HFFc6 (cell line): Measurements from ENCODE around the gene DENND5B. TPM values are rescaled to one million over a fixed set of nuclear protein-coding genes. Genes with fewer than 3 reads are reported as not detected.
A peak's percentile ranks its signal among the peaks of the same experiment; 100 is the strongest.

ENCODE experiments used
- DNase-seq: peaks from one replicate; pipeline ENCODE4 v3.0.0-alpha.2; 2018
- H3K27ac Mint-ChIP-seq: 2 replicates; pipeline ENCODE4 v1.8.0; 2020; ENCODE audit warnings: mild to moderate bottlenecking, mixed read lengths
- H3K27me3 Mint-ChIP-seq: 2 replicates; pipeline ENCODE4 v1.8.0; 2021; ENCODE audit warnings: mild to moderate bottlenecking, moderate library complexity, mixed read lengths; ENCODE audit not compliant: insufficient read depth
- H3K36me3 Mint-ChIP-seq: 2 replicates; pipeline ENCODE4 v1.8.0; 2021; ENCODE audit warnings: low read depth, mixed read lengths
- H3K4me1 Mint-ChIP-seq: 2 replicates; pipeline ENCODE4 v1.8.0; 2020; ENCODE audit warnings: low read depth, mixed read lengths
- H3K4me3 Mint-ChIP-seq: 2 replicates; pipeline ENCODE4 v1.8.0; 2020; ENCODE audit warnings: mild to moderate bottlenecking, moderate library complexity, mixed read lengths
- H3K9me3 Mint-ChIP-seq: 2 replicates; pipeline ENCODE4 v1.8.0; 2020; ENCODE audit warnings: mild to moderate bottlenecking, mixed read lengths
- CTCF ChIP-seq: fragments of 200-600 bp; sonication (generic); IDR thresholded peaks from 2 replicates; pipeline ENCODE4 v1.5.0; 2021; ENCODE audit warnings: antibody characterized with exemption, mild to moderate bottlenecking
- total RNA-seq, 6 experiments: library from RNA; stranded (reverse); fragmentation: NEBNext Ultra II Directional; extraction: Animal tissue kit (Norgen Biotek cat#: 25700); gene quantifications; 2 replicates in 1 of 6; 3 replicates in 5 of 6; pipeline ENCODE4 v1.2.3, GENCODE V29; 2021

DENND5B gene
- total RNA-seq, 6 experiments from 2014 or later, result 9.5 to 11.4 (median 10.1) TPM

DNA sequence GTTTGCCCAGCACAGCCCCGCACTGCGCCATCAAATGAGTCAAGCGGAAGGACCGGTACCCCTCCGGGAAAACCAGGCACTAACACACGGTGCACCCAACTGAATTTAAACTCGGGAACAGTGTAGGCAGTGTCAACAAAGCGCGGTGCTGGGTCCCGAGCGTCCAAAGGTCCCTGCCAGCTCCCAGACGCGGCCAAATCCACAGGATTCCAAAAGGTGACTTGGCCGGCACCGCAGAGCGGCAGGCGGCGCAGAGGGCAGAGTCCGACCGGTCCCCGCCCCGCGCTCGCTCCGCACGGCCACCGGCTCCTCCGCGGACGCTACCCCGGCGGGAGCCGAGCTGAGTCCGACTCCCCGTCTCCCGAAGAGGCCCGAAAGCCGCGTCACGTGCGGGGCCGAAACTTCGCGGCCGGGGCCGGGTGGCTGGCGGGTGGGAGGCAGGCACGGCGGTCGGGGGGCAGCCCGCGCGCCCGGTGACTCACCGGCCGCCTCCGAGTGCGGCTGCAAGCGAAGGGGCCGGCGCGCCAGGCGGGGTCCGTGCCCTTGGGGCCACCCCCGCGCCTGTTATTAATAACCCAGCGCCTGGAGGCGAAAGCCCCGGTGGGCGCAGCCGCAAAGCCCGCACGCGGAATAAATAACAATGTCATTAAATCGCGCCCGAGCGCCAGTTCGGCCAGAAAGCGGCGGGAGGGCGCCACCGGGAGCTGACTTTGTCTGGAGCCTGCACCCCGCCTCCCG is 863 bp downstream of the DENND5B start:
- peaks cover 60% of the 10 kb centered on the region for H3K4me1 Mint-ChIP-seq
- peak; percentile 42; the same call in 1 of the 2 replicates for TF ChIP-seq CTCF
- H3K9me3 Mint-ChIP-seq, result no peaks in the 10 kb centered on the region
- peaks cover 7% of the 10 kb centered on the region for H3K36me3 Mint-ChIP-seq
- peak; percentile 48 for DNase-seq
- peak overlapping the region; percentile 87 for H3K27ac Mint-ChIP-seq
- peaks cover 2% of the 10 kb centered on the region; the same call in 1 of the 2 replicates for H3K27me3 Mint-ChIP-seq
- peak overlapping the region; percentile 98 for H3K4me3 Mint-ChIP-seq

DNA sequence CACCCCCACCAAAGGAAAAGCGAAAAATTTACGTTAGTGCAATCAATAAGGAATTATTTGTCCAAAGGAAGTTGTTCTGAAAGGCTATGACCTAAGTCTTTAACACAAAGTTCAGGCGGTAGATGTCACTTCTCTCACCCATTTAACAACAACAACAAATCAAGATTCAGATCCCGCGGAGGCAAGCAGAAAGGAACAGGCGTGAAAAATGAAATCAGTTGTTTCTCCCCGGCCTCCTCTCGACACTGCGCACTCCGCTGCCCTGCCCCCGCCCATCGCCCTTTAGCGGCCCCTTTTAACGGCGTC is 1.4 kb downstream of the DENND5B start:
- peak overlapping the region; percentile 87 for H3K27ac Mint-ChIP-seq
- H3K4me3 Mint-ChIP-seq, result peak overlapping the region; percentile 98
- H3K9me3 Mint-ChIP-seq, result no peaks in the 10 kb centered on the region
- H3K36me3 Mint-ChIP-seq, result peaks cover 7% of the 10 kb centered on the region
- H3K27me3 Mint-ChIP-seq, result peaks cover 2% of the 10 kb centered on the region; the same call in 1 of the 2 replicates
- no peak for DNase-seq
- H3K4me1 Mint-ChIP-seq, result peaks cover 60% of the 10 kb centered on the region
- TF ChIP-seq CTCF, result no peak

DNA sequence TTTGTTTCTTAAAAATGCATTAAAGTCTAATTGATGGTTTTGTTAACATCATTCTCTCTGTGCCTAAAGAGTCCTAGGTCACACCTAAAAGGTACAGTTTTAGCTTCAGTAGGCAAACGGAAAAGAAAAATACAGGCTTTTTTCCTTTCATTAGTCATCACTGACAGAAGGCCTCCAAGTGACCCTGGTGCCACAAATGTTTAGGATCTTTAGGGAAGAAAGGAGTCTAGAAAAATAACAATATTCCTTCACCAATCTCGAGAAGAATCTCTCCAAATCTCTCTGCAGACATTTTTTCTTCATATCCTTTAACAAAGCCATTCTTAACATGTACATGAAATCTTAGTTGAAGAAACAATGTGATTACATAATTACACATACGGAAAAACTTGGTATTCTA is 2.0 kb downstream of the DENND5B start:
- H3K27ac Mint-ChIP-seq, result peak overlapping the region; percentile 87
- DNase-seq, result no peak
- H3K27me3 Mint-ChIP-seq, result peaks cover 2% of the 10 kb centered on the region; the same call in 1 of the 2 replicates
- peaks cover 7% of the 10 kb centered on the region for H3K36me3 Mint-ChIP-seq
- TF ChIP-seq CTCF, result no peak
- H3K4me3 Mint-ChIP-seq, result peak overlapping the region; percentile 98
- no peaks in the 10 kb centered on the region for H3K9me3 Mint-ChIP-seq
- peaks cover 63% of the 10 kb centered on the region for H3K4me1 Mint-ChIP-seq

DNA sequence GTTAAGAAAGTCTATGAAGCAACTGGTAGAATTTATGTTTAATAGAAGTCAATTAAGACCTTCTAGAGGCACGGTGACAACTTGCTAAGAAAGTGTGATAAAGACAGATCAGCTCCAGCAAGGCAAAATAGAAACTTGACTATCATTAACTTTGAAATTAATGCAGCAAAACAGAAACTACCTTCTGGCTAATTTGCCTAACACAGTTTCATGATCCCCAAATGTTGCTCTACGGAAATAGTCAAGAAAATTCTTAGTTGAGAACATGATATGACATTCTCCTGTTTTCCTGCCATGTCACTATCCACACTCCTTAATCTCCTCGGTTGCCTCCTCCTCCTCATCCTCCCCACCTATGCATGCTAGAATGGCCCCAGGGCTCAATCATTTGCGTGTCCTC is 4.2 kb downstream of the DENND5B start:
- no peak for DNase-seq
- no peak for TF ChIP-seq CTCF
- H3K4me1 Mint-ChIP-seq, result peaks cover 71% of the 10 kb centered on the region
- H3K27me3 Mint-ChIP-seq, result peaks cover 2% of the 10 kb centered on the region; the same call in 1 of the 2 replicates
- H3K36me3 Mint-ChIP-seq, result peaks cover 7% of the 10 kb centered on the region
- no peak overlapping the region for H3K4me3 Mint-ChIP-seq
- no peak overlapping the region for H3K27ac Mint-ChIP-seq
- H3K9me3 Mint-ChIP-seq, result no peaks in the 10 kb centered on the region

DNA sequence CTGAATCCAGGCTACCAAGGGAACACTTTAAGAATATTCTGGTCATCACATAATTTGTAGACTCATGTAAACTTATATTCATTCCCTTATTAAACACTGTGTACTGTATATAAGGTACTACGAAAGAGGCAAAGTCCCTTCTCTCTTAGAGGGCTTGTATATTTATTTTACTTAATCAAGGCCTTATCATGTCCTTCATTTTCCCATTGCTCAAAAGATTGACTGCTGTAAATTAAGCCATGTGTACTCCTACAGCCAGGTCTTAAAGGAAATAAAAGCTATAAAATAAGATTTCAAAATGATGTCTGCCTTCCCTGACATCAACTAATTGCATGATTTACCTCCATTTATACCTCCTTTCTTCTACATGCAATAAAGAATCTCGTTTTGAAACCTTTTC is 5.0 kb downstream of the DENND5B start:
- Mint-ChIP-seq H3K27me3 (peaks cover 2% of the 10 kb centered on the region; the same call in 1 of the 2 replicates), H3K4me1 (peaks cover 66% of the 10 kb centered on the region), H3K9me3 (no peaks in the 10 kb centered on the region), H3K36me3 (peaks cover 7% of the 10 kb centered on the region), H3K27ac (peak overlapping the region; percentile 43), H3K4me3 (no peak overlapping the region)
- no peak for TF ChIP-seq CTCF
- DNase-seq, result no peak
